Vagina (tissue), 2 donors: ENCODE measurements around the gene STX10. TPM values are rescaled to one million over a fixed set of nuclear protein-coding genes. Genes with fewer than 3 reads are reported as not detected.
"Not testable (repeated sequence)": the region's sequence is repeated elsewhere in the genome, so short reads cannot be mapped to it uniquely, and the experiment has no call there.

Source experiments
- DNase-seq, 2 donors: peaks; one replicate each; pipeline ENCODE4 v3.0.0-alpha.2; 2017; ENCODE audit errors: extremely low spot score in 2 of 2
- H3K27ac ChIP-seq: fragments of 200-600 bp; sonication (generic); one replicate; pipeline ENCODE4 v1.5.1; 2019
- H3K27me3 ChIP-seq: fragments of 200-600 bp; sonication (generic); one replicate; pipeline ENCODE4 v1.5.1; 2019
- H3K36me3 ChIP-seq, 2 donors: fragments of 200-600 bp; sonication (generic); one replicate each; pipeline ENCODE4 v1.5.1; 2017 to 2019
- H3K4me1 ChIP-seq: fragments of 200-600 bp; sonication (generic); one replicate; pipeline ENCODE4 v1.5.1; 2019
- H3K4me3 ChIP-seq, 2 donors: fragments of 200-600 bp; sonication (generic); 1 replicate in 1 of 2; 2 replicates in 1 of 2; pipeline ENCODE4 v1.5.1; 2016 to 2019
- H3K9me3 ChIP-seq: fragments of 200-600 bp; sonication (generic); one replicate; pipeline ENCODE4 v1.5.1; 2019
- POLR2A ChIP-seq, 2 donors: fragments of 450-650 bp; IDR thresholded peaks; one replicate each; pipeline ENCODE4 v1.6.1; 2017; ENCODE audit warnings: antibody characterized with exemption in 2 of 2, mild to moderate bottlenecking in 2 of 2, moderate library complexity in 2 of 2
- POLR2AphosphoS5 ChIP-seq, 2 donors: sonication (generic); formaldehyde crosslinking; IDR thresholded peaks; one replicate each; pipeline ENCODE4 v1.9.0; 2017; ENCODE audit warnings: antibody characterized with exemption in 2 of 2, mild to moderate bottlenecking in 2 of 2, low read depth in 1 of 2; ENCODE audit not compliant: insufficient read depth in 1 of 2
- intact Hi-C: fragments of 100-400 bp; cut with DNase I; formaldehyde crosslinking; loops from one replicate; pipeline ENCODE4 v1.15.1; 2023
- total RNA-seq: library from RNA; depleted of rRNA; stranded (reverse); fragments of >200 nt; gene quantifications from one replicate; pipeline ENCODE4 v1.2.3, GENCODE V29; 2016
- TF ChIP-seq, protein P1 (sequence below), 3 experiments: fragments of 450-650 bp in 2 of 3; fragments of 200-600 bp in 1 of 3; sonication (generic) in 1 of 3; IDR thresholded peaks; one replicate each; pipeline ENCODE4 v1.5.1; 2017 to 2019; ENCODE audit warnings: antibody characterized with exemption in 3 of 3, mild to moderate bottlenecking in 2 of 3, moderate library complexity in 2 of 3

The STX10 gene
- total RNA-seq, 1 donor from 2014 or later: 71.5 TPM

DNA sequence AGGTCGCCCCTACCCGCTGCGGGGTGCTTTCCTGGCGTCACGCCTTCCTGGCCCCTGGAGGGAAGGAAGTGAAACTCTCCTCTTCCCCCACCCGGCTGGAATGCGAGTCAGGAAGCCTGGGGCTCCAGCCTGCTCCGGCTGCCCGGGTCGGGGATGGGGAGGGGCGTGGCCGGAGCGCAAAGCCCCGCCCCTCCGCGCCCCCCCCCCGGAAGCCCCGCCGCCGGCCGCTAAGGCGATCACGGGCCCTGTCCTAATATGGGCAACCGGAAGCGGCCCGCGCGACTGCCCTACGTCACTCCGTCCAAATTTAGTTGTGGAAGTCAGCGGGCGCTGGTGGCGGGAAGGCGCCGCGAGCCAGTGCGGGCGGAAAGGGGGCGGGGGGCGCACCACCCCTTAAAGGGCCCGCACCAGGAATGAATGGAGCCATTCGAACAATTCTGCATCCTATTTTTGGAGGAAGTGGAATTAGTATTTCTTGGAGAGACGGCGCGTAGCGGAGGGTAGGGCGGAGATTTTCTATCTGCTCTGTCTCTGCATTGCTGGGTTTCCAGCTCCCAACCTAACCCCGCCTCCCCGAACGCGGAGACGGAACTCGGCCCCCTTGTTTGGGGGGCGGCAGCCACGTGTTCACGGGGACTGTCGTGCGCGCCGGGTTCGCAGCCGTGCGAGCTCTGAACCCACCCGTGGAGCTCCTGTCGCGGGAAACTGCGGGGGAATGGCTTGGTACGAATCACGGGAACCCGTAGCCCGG, 1.6 kb upstream of the STX10 start:
- TF ChIP-seq POLR2A (IDR thresholded peaks at IDR 0.05) (peak in 1 of 2 donors; percentile 99), POLR2AphosphoS5 (IDR thresholded peaks at IDR 0.05; ENCODE audit: insufficient read depth in 1 of 2, low read depth in 1 of 2) (peak; percentile 90 to 94)
- TF ChIP-seq, protein P1, sequence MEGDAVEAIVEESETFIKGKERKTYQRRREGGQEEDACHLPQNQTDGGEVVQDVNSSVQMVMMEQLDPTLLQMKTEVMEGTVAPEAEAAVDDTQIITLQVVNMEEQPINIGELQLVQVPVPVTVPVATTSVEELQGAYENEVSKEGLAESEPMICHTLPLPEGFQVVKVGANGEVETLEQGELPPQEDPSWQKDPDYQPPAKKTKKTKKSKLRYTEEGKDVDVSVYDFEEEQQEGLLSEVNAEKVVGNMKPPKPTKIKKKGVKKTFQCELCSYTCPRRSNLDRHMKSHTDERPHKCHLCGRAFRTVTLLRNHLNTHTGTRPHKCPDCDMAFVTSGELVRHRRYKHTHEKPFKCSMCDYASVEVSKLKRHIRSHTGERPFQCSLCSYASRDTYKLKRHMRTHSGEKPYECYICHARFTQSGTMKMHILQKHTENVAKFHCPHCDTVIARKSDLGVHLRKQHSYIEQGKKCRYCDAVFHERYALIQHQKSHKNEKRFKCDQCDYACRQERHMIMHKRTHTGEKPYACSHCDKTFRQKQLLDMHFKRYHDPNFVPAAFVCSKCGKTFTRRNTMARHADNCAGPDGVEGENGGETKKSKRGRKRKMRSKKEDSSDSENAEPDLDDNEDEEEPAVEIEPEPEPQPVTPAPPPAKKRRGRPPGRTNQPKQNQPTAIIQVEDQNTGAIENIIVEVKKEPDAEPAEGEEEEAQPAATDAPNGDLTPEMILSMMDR (IDR thresholded peaks at IDR 0.05): no peak
- intact Hi-C loops: loop anchor here (5.0 to 10.0 kb wide), 2 partner anchors 49 to 693 kb away; partner anchors contain the start of gene LYL1
- Histone ChIP-seq H3K4me3 (peak overlapping the region; percentile 82 to 91), H3K27me3 (no peaks in the 10 kb centered on the region), H3K27ac (peak overlapping the region; percentile 98), H3K4me1 (peaks cover 34% of the 10 kb centered on the region), H3K36me3 (no peaks in the 10 kb centered on the region), H3K9me3 (no peaks in the 10 kb centered on the region)
- DNase-seq: peak in 1 of 2 donors; percentile 97

DNA sequence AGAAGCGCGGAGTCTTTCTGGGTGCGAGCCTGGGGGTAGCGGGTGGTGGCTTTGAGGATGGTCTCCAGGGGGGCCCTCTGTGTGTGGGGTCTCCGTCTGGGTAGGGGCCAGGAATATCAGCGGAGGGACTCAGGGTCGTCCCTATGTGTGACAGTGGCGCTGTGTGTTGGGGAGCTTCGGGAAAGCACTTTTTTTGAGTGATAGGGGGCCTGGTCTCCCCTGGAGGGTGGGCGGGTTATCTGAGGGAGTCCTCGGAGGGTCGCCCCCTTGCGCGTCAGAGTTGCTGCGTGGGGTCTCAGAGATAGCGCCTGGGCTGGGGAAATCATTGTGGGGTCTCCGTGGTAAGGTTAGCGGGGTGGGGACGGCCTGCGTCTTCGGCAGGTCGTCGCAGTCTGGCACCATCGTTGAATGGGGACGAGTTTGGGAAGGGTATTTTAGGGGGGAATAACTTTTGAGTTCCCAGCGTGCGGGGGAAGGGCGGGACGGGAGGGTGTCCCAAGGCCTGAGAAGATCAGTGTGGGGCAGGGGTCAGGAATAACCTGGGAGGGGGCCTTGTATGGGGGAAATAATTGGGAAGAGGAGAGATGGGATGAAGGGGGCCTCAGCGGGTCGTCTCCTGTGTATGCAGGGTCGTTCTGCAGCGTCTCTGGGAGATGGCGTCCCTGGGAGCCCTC, 893 bp upstream of the STX10 start:
- Histone ChIP-seq H3K4me3 (peak overlapping the region; percentile 82 to 91), H3K27ac (peak overlapping the region; percentile 98), H3K36me3 (no peaks in the 10 kb centered on the region), H3K4me1 (peaks cover 30% of the 10 kb centered on the region), H3K9me3 (no peaks in the 10 kb centered on the region), H3K27me3 (no peaks in the 10 kb centered on the region)
- peak in 1 of 2 donors; percentile 92 for DNase-seq
- intact Hi-C loops: loop anchor here (5.0 to 10.0 kb wide), 2 partner anchors 49 to 694 kb away; partner anchors contain the start of gene LYL1
- TF ChIP-seq POLR2A (IDR thresholded peaks at IDR 0.05) (no peak), POLR2AphosphoS5 (IDR thresholded peaks at IDR 0.05; ENCODE audit: insufficient read depth in 1 of 2, low read depth in 1 of 2) (no peak)
- TF ChIP-seq, protein P1 (IDR thresholded peaks at IDR 0.05): no peak

DNA sequence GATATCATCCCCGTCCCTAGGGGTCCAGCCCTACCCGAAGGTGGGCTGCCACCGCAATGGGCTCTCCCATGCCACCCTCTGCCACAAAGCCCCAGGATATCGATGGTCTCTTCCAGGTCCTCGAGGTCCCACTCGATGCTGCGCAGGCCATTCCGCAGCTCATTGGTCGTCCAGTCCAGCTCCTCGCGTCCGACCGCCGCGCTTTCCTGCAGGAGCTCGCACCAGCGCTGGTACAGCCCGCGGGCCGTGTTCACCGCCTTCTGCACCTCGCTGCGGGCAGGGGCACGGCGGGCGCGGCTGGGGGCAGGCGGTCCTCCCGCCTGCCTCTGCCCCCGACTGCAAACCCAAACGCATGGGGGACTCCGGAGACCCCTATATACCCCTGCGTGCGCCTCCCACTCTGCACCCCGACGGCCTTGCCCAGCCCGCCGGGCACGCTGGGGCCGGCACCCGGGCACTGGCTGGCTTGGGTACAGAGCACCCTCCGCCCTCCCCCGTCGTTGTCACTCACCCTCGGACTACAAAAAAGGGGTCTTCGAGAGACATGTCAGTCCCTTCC, 468 bp downstream of the STX10 start:
- Histone ChIP-seq H3K4me1 (peaks cover 16% of the 10 kb centered on the region), H3K27ac (peak overlapping the region; percentile 98), H3K9me3 (no peaks in the 10 kb centered on the region), H3K36me3 (peaks cover 0 to under 1% of the 10 kb centered on the region in 2 donors), H3K27me3 (no peaks in the 10 kb centered on the region), H3K4me3 (peak overlapping the region; percentile 82 to 91)
- intact Hi-C loops: loop anchor here (5.0 to 10.0 kb wide), 3 partner anchors 47 to 695 kb away; partner anchors contain the start of gene LYL1
- DNase-seq: no peak
- TF ChIP-seq, protein P1 (IDR thresholded peaks at IDR 0.05): no peak
- no peak for TF ChIP-seq POLR2AphosphoS5 (IDR thresholded peaks at IDR 0.05; ENCODE audit: insufficient read depth in 1 of 2, low read depth in 1 of 2)
- TF ChIP-seq POLR2A (IDR thresholded peaks at IDR 0.05): no peak

DNA sequence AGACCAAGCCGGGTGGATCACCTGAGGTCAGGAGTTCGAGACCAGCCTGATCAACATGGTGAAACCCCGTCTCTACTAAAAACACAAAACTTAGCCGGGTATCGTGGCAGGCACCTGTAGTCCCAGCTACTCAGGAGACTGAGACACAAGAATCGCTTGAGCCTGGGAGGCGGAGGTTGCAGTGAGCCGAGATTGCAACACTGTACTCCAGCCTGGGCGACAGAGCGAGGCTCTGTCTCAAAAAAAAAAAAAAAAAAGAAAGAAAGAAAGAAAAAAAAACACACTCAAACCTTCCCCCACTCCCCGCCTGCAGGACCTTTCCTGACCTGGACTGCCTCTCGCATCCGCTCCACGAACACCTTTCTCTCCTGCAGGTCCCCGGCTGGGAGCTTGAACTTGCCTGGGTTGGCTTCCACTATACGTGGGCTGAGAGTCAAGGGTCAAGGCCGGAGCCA, 975 bp downstream of the STX10 start:
- intact Hi-C loops: loop anchor here (10.0 kb wide), 1 partner anchor 86 kb away; no protein-coding TSS in a partner anchor
- Histone ChIP-seq H3K4me3 (peak overlapping the region; percentile 82 to 91), H3K4me1 (peaks cover 14% of the 10 kb centered on the region), H3K27ac (peak overlapping the region; percentile 98)
- H3K9me3 ChIP-seq, H3K27me3 ChIP-seq, H3K36me3 ChIP-seq, DNase-seq: not testable (repeated sequence)

DNA sequence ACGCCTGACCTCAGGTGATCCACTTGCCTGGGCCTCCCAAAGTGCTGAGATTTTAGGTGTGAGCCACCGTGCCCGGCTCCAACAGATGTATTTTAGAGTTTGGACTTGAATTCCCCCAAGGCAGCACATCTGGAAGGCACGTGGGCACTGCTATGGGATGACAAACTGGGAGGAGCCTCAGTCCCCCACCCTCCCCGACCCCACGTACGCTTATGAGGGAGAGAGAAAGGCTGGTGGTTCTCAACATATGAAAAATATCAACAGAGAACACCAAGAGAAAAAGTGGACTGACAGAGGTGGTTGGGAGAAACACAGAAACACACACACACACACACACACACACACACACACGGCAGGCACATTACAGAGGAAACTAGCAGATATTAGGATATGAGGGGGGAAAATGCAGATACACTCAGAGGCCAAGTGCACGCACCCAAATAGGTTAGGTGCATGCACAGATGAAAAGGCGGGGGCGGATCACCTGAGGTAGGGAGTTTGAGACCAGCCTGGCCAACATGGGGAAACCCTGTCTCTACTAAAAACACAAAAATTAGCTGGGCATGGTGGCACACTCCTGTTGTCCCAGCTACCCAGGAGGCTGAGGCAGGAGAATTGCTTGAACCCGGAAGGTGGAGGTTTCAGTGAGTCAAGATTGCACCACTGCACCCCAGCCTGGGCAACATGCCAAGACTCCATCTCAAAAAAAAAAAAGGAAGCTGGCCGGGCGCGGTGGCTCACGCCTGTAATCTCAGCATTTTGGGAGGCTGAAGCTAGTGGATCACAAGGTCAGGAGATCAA, 3.2 kb downstream of the STX10 start:
- H3K27ac ChIP-seq: no peak overlapping the region
- no peak overlapping the region for H3K4me3 ChIP-seq

More for the DNA sequence above, 3.2 kb downstream of the STX10 start:
- DNase-seq: no peak
- intact Hi-C loops: loop anchor here (10.0 kb wide), 1 partner anchor 88 kb away; no protein-coding TSS in a partner anchor
- Histone ChIP-seq H3K27me3 (no peaks in the 10 kb centered on the region), H3K4me1 (peaks cover 14% of the 10 kb centered on the region), H3K9me3 (no peaks in the 10 kb centered on the region), H3K36me3 (peaks cover 0 to 9% of the 10 kb centered on the region in 2 donors)
- TF ChIP-seq POLR2A (IDR thresholded peaks at IDR 0.05) (no peak), POLR2AphosphoS5 (IDR thresholded peaks at IDR 0.05; ENCODE audit: insufficient read depth in 1 of 2, low read depth in 1 of 2) (peak in 1 of 2 donors; percentile 21)
